Hematopoietic multipotent progenitor cell treated with erythropoietin and hydrocortisone succinate and interleukin-3 and kit ligand, for 6 days (in vitro differentiated cells): ENCODE data around the gene ORM2.

Experiments used
- DNase-seq: peaks from one replicate; pipeline ENCODE4 v3.0.0-alpha.2; 2015

Gene ORM2

GRCh38 chr9:114296338-114296737 is 33.3 kb upstream of the ORM2 start:
- DNase-seq: no peak

- DNase-seq: no peak
Measured at GRCh38 chr9:114299286-114300152, 30.1 kb upstream of the ORM2 start.

GRCh38 chr9:114300153-114300845 is 29.4 kb upstream of the ORM2 start:
- DNase-seq: no peak

- DNase-seq: no peak
Measured at GRCh38 chr9:114300846-114301797, 28.5 kb upstream of the ORM2 start.

- DNase-seq: no peak
Measured at GRCh38 chr9:114301798-114302565, 27.7 kb upstream of the ORM2 start.

GRCh38 chr9:114302727-114303126 is 26.9 kb upstream of the ORM2 start:
- DNase-seq: no peak

- no peak for DNase-seq
Measured at GRCh38 chr9:114303571-114303970, 26.1 kb upstream of the ORM2 start.

GRCh38 chr9:114303977-114304376 is 25.7 kb upstream of the ORM2 start:
- no peak for DNase-seq

GRCh38 chr9:114304416-114305188 is 25.1 kb upstream of the ORM2 start:
- DNase-seq: no peak

- no peak for DNase-seq
Measured at GRCh38 chr9:114307899-114308267, 21.8 kb upstream of the ORM2 start.

GRCh38 chr9:114308361-114308950 is 21.2 kb upstream of the ORM2 start:
- no peak for DNase-seq

- no peak for DNase-seq
Measured at GRCh38 chr9:114309096-114309495, 20.6 kb upstream of the ORM2 start.

- no peak for DNase-seq
Measured at GRCh38 chr9:114310471-114311450, 18.9 kb upstream of the ORM2 start.

- no peak for DNase-seq
Measured at GRCh38 chr9:114311571-114312512, 17.8 kb upstream of the ORM2 start.

- no peak for DNase-seq
Measured at GRCh38 chr9:114312513-114312875, 17.2 kb upstream of the ORM2 start.

- no peak for DNase-seq
Measured at GRCh38 chr9:114313186-114313585, 16.5 kb upstream of the ORM2 start.

- DNase-seq: no peak
Measured at GRCh38 chr9:114314256-114314867, 15.3 kb upstream of the ORM2 start.
